ENCODE measurements around the gene GTSF1L.

Gene GTSF1L

GRCh38 chr20:43715511-43715910, 11.3 kb downstream of the GTSF1L start:
- no peak for DNase-seq

- DNase-seq: no peak
These were observed 11.8 kb downstream of the GTSF1L start for GRCh38 chr20:43715044-43715443.

GRCh38 chr20:43711098-43711654, 15.6 kb downstream of the GTSF1L start:
- no peak for DNase-seq

- no peak for DNase-seq
These were observed 16.3 kb downstream of the GTSF1L start for GRCh38 chr20:43710370-43711044.

GRCh38 chr20:43702502-43702901, 24.3 kb downstream of the GTSF1L start:
- DNase-seq: no peak

GRCh38 chr20:43700627-43701026, 26.2 kb downstream of the GTSF1L start:
- no peak for DNase-seq

GRCh38 chr20:43699941-43700565, 26.7 kb downstream of the GTSF1L start:
- no peak for DNase-seq

GRCh38 chr20:43695571-43695970, 31.2 kb downstream of the GTSF1L start:
- DNase-seq: no peak

GRCh38 chr20:43694763-43695162, 32.0 kb downstream of the GTSF1L start:
- no peak for DNase-seq

GRCh38 chr20:43691928-43692524, 34.8 kb downstream of the GTSF1L start:
- peak; percentile 71 to 75 for DNase-seq

GRCh38 chr20:43690943-43691598, 35.7 kb downstream of the GTSF1L start:
- DNase-seq: no peak

GRCh38 chr20:43689165-43689564, 37.6 kb downstream of the GTSF1L start:
- DNase-seq: no peak

- no peak for DNase-seq
These were observed 40.0 kb downstream of the GTSF1L start for GRCh38 chr20:43686820-43687219.

- no peak for DNase-seq
These were observed 44.4 kb downstream of the GTSF1L start for GRCh38 chr20:43682446-43682845.

- DNase-seq: no peak
These were observed 44.8 kb downstream of the GTSF1L start for GRCh38 chr20:43681991-43682410.

- DNase-seq: no peak
These were observed 45.3 kb downstream of the GTSF1L start for GRCh38 chr20:43681468-43681942.

- DNase-seq: no peak
These were observed 45.8 kb downstream of the GTSF1L start for GRCh38 chr20:43680981-43681380.

- DNase-seq: no peak
These were observed 50.4 kb downstream of the GTSF1L start for GRCh38 chr20:43676368-43676767.
